ENCODE measurements around the gene PACS2. TPM values are rescaled to one million over a fixed set of nuclear protein-coding genes. Genes with fewer than 3 reads are reported as not detected.
A peak's percentile ranks its signal among the peaks of the same experiment; 100 is the strongest.

PACS2 gene
- total RNA-seq, 2 experiments from 2014 or later, result 27.8 to 40.2 TPM

DNA sequence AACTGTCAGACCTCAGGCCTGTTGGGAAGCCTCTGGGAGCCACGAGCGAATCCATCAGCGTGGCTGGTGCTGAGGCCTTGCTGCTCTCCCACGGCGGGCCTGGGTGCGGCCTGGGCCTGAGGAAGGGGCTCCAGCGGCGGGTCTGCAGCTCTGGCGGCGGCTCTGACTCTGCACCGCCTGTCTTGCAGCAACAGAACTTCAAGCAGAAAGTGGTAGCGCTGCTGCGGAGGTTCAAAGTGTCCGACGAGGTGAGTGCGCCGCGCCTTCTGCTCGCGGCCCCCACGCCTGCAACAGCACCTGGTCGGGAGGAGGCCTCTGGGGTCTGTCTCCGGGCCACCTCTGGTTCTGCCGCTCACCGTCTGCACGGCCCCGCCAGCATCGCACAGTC, 55.1 kb downstream of the PACS2 start:
- Mint-ChIP-seq H3K27ac (no peak overlapping the region), H3K4me3 (no peak overlapping the region), H3K27me3 (no peaks in the 10 kb centered on the region), H3K4me1 (peaks cover 9% of the 10 kb centered on the region), H3K36me3 (no peaks in the 10 kb centered on the region), H3K9me3 (ENCODE audit: low read depth) (no peaks in the 10 kb centered on the region)
- CTCF ChIA-PET, result interaction anchor here (0.7 to 7.2 kb wide), 9 partner anchors 15 to 187 kb away, joined by 3 to 111 read pairs (median 10); partner anchors contain the start of genes PACS2 and TEDC1
- DNase-seq, result no peak
- no peak for ATAC-seq

DNA sequence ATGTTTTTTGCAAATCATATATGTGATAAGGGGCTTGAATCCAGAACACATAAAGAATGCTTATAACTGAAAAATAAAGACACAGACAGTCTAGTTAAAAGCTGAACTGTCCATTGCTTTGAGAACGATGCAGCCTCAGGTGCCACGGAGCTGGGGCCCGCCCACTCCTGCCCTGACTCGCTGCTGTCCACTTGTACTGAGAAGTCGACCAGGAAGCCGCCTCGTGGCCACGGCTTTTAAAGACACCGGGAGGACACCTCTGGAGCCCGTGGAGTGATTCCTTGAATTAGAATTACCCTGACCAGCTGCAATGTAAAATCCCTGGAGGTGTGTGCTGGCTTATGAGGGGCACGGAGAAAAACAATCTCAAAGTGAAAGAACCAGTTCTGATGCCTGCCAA, 59.8 kb downstream of the PACS2 start:
- H3K27me3 Mint-ChIP-seq, result no peaks in the 10 kb centered on the region
- CTCF ChIA-PET, result interaction anchor here (1.6 to 7.2 kb wide), 5 partner anchors 21 to 153 kb away, joined by 4 to 111 read pairs (median 8); partner anchors contain the start of genes TEDC1 and TEX22
- H3K36me3 Mint-ChIP-seq, result no peaks in the 10 kb centered on the region
- peaks cover 20% of the 10 kb centered on the region for H3K4me1 Mint-ChIP-seq
- H3K4me3 Mint-ChIP-seq, result no peak overlapping the region
- no peak overlapping the region for H3K27ac Mint-ChIP-seq
- ATAC-seq (no peak), DNase-seq (no peak)
- no peaks in the 10 kb centered on the region for H3K9me3 Mint-ChIP-seq (ENCODE audit: low read depth)

DNA sequence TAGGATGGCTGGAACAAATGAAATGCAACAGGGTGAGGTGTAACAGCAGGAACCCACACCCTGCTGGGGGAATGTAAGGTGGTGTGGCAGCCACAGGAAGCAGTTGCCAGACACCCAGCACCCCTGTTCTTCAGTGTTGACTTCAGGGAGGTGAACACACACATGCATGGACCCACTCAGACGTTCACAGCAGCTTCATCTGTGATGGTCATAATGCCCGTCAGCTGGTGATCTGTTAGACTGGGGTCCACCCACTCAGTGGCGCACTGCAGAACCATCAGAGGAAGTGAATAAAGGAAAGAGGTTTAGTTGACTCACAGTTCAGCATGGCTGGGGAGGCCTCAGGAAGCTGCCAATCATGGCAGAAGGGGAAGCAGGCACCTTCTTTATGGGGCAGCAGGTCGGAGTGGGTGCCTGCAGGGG, 61.1 kb downstream of the PACS2 start:
- H3K4me3 Mint-ChIP-seq, result no peak overlapping the region
- CTCF ChIA-PET, result interaction anchor here (0.8 to 7.2 kb wide), 6 partner anchors 12 to 152 kb away, joined by 3 to 111 read pairs (median 4); partner anchors contain the start of genes TEDC1 and TEX22

DNA sequence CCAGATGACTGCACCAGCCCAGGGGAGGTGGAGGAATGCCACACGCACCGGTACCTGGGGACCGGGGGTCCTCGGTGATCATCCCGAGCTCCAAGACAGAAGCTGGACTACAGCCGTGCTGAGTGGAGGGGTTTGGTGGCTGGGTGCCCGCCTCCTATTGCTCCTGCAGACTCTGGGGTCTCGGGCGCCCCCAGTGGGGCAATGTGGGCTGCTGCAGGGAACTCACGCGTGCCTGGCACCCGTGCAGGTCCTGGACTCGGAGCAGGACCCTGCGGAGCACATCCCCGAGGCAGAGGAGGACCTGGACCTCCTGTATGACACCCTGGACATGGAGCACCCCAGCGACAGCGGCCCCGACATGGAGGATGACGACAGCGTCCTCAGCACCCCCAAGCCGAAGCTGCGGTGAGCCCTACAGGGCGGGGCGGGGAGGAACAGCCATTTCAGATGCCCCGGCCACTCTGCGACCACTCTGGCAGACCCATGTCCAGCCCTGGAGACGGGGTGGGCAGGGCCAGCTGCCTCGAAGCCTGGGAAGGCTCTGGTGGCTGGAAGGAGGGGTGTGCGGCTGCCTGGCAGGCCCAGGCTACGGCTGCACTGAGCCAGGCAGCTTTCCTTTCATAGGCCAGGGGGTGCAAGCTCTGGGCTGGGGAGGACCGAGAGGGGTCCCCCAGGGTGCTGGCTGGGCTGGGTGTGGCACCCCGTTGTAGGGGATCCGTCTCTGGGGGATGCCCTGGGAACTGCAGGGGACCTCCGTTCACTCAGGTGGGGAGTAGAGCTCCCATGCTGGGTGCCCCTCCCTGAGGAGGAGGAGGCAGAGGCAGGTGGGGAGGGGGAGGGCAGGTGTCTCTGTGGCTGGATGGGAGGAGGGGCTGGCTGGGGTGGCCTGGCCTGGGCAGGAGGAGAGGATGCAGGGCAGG, 62.2 kb downstream of the PACS2 start:
- no peaks in the 10 kb centered on the region for H3K27me3 Mint-ChIP-seq
- peaks cover 15% of the 10 kb centered on the region for H3K4me1 Mint-ChIP-seq
- no peaks in the 10 kb centered on the region for H3K9me3 Mint-ChIP-seq (ENCODE audit: low read depth)
- H3K27ac Mint-ChIP-seq, result no peak overlapping the region
- no peak overlapping the region for H3K4me3 Mint-ChIP-seq
- CTCF ChIA-PET, result interaction anchor here (1.2 to 7.2 kb wide), 4 partner anchors 21 to 151 kb away, joined by 4 to 111 read pairs (median 11); partner anchors contain the start of genes TEDC1 and TEX22
- ATAC-seq (no peak), DNase-seq (no peak)
- H3K36me3 Mint-ChIP-seq, result no peaks in the 10 kb centered on the region

More for the DNA sequence above, 61.1 kb downstream of the PACS2 start:
- ATAC-seq (peak; percentile 69), DNase-seq (peak; percentile 72)
- H3K27me3 Mint-ChIP-seq, result no peaks in the 10 kb centered on the region
- H3K9me3 Mint-ChIP-seq (ENCODE audit: low read depth), result no peaks in the 10 kb centered on the region
- peaks cover 19% of the 10 kb centered on the region for H3K4me1 Mint-ChIP-seq
- peak overlapping the region; percentile 76 for H3K27ac Mint-ChIP-seq
- H3K36me3 Mint-ChIP-seq, result no peaks in the 10 kb centered on the region

DNA sequence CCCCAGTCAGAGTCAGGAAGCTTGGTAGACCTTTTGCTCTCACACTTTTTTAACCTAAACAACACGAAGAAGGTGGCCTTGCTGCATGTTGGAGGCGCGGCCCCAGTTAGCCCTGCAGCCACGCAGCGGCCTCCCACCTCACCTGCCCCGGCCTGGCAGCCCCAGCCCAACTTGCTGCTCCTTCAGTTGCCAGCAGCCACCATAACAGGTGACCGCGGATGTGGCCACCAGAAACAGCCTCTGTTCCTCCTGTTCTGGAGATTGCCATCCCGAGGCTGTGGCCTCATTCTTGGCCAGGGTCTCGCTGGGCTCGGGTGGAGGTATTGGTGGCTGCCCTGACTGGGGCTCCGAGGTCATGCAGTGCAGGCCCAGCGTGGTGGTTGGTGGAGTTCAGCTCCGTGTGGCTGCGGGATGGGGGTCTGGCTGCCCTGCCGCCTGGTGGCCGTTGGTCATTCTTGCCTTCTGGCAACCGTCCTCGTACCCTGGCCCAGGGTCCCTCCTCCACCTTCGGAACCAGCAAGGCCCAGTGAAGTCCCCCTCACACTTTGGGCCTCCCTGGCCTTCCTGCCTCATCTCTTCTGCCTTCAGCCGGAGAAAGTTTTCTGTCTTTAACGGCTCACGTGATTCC, 63.1 kb downstream of the PACS2 start:
- DNase-seq, result no peak
- H3K27ac Mint-ChIP-seq, result no peak overlapping the region
- CTCF ChIA-PET, result interaction anchor here (1.3 kb wide), 1 partner anchor 151 kb away, joined by 4 read pairs; no protein-coding TSS in a partner anchor
- no peak for ATAC-seq
- H3K4me1 Mint-ChIP-seq, result peaks cover 15% of the 10 kb centered on the region
- H3K36me3 Mint-ChIP-seq, result no peaks in the 10 kb centered on the region
- no peaks in the 10 kb centered on the region for H3K27me3 Mint-ChIP-seq
- no peaks in the 10 kb centered on the region for H3K9me3 Mint-ChIP-seq (ENCODE audit: low read depth)
- no peak overlapping the region for H3K4me3 Mint-ChIP-seq

DNA sequence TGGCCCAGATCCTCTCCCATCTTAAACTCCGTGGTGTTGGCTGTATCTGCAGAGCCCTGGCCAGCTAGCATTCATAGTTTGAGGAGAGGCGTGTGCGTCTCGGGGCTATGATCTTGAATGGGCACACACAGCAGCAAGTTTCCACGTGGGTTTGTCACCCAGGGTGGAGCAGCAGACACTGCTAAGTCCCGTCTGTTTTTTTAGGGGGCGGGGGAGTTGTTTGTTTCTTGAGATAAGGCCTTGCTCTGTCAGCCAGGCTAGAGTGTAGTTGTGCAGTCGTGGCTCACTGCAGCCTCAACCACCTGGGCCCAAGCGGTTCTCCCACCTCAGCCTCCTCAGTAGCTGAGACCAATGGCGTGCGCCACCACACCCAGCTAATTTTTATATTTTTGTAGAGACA, 63.7 kb downstream of the PACS2 start:
- no peaks in the 10 kb centered on the region for H3K36me3 Mint-ChIP-seq
- DNase-seq, result no peak
- no peaks in the 10 kb centered on the region for H3K27me3 Mint-ChIP-seq
- no peak overlapping the region for H3K27ac Mint-ChIP-seq
- ATAC-seq, result no peak
- no peak overlapping the region for H3K4me3 Mint-ChIP-seq
- H3K9me3 Mint-ChIP-seq (ENCODE audit: low read depth), result no peaks in the 10 kb centered on the region
- CTCF ChIA-PET, result no interaction called here
- peaks cover 15% of the 10 kb centered on the region for H3K4me1 Mint-ChIP-seq

DNA sequence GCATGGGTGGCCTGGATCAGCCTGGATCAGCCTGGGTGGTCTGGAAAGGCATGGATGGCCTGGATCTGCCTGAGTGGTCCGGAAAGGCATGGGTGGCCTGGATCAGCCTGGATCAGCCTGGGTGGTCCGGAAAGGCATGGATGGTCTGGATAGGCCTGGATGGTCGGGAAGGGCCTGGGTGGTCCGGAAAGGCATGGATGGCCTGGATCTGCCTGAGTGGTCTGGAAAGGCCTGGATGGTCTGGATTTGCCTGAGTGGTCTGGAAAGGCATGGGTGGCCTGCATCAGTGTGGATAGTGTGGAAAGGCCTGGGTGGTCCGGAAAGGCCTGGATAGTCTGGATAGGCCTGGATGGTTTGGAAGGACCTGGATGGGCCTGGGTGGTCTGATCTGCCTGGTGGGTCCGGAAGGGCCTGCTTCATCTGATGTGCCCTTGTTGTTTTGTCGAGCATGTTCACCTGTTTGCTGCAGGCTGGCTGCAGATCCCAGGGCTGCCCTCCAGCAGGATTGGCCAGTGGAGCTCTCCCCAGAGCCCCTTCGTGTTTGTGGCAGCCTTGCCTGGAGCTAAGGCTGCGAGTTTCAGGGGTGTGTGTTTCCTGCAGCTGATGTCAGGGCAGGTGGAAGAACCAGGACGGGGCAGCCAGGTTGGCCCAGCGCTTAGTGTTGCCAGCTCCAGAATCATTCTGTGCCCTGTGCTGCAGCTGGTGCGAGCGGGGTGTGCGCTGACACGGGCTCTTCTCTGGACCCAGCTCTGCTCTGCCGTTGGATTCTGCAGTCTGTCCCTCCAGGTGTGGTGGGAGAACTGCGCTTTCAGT, 64.5 kb downstream of the PACS2 start:
- CTCF ChIA-PET, result no interaction called here
- ATAC-seq (no peak), DNase-seq (no peak)
- no peaks in the 10 kb centered on the region for H3K27me3 Mint-ChIP-seq
- H3K4me1 Mint-ChIP-seq, result peaks cover 15% of the 10 kb centered on the region
- no peak overlapping the region for H3K27ac Mint-ChIP-seq
- no peaks in the 10 kb centered on the region for H3K9me3 Mint-ChIP-seq (ENCODE audit: low read depth)
- no peaks in the 10 kb centered on the region for H3K36me3 Mint-ChIP-seq
- no peak overlapping the region for H3K4me3 Mint-ChIP-seq

DNA sequence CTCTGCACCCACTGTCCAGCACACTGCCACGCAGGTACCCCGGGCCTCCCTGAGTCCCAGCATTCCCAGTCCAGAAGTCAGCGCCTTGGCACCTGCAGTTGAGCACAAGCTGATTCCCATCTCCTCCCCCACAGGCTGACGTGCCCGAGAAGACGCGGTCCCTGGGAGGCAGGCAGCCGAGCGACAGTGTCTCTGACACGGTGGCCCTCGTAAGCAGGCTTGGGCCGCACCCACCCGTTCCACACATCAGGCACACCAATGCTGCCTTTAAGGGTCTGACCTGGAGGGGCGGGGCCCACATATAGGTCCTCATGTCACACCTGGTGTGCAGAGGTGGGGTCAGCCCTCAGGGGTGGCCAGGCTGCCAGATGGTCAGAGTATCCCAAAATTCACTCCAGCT, 65.4 kb downstream of the PACS2 start:
- peaks cover 11% of the 10 kb centered on the region for H3K4me1 Mint-ChIP-seq
- H3K27ac Mint-ChIP-seq, result no peak overlapping the region
- DNase-seq (no peak), ATAC-seq (no peak)
- no peaks in the 10 kb centered on the region for H3K27me3 Mint-ChIP-seq
- H3K4me3 Mint-ChIP-seq, result no peak overlapping the region
- CTCF ChIA-PET, result interaction anchor here (1.5 kb wide), 1 partner anchor 110 kb away, joined by 3 read pairs; no protein-coding TSS in a partner anchor
- no peaks in the 10 kb centered on the region for H3K36me3 Mint-ChIP-seq
- H3K9me3 Mint-ChIP-seq (ENCODE audit: low read depth), result no peaks in the 10 kb centered on the region

DNA sequence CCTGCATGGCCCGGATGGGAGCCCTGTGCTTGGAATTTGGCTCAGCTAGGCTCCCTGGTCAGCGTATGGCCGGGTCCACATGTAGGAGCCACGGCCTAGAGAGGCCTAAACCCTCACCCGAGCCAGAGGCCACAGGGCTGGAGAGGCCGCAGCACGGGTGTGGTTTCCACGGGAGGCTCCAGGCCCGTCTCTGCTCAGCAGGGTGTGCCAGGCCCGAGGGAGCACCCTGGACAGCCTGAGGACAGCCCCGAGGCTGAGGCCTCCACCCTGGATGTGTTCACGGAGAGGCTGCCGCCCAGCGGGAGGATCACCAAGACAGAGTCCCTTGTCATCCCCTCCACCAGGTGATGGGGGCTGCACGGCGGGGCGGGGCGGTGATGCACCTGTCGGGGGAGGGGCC, 66.2 kb downstream of the PACS2 start:
- ATAC-seq, result no peak
- DNase-seq, result no peak
- CTCF ChIA-PET, result interaction anchor here (1.5 kb wide), 1 partner anchor 109 kb away, joined by 3 read pairs; no protein-coding TSS in a partner anchor
- Mint-ChIP-seq H3K9me3 (ENCODE audit: low read depth) (no peaks in the 10 kb centered on the region), H3K4me1 (peaks cover 7% of the 10 kb centered on the region), H3K4me3 (no peak overlapping the region), H3K27me3 (no peaks in the 10 kb centered on the region), H3K36me3 (no peaks in the 10 kb centered on the region), H3K27ac (no peak overlapping the region)

DNA sequence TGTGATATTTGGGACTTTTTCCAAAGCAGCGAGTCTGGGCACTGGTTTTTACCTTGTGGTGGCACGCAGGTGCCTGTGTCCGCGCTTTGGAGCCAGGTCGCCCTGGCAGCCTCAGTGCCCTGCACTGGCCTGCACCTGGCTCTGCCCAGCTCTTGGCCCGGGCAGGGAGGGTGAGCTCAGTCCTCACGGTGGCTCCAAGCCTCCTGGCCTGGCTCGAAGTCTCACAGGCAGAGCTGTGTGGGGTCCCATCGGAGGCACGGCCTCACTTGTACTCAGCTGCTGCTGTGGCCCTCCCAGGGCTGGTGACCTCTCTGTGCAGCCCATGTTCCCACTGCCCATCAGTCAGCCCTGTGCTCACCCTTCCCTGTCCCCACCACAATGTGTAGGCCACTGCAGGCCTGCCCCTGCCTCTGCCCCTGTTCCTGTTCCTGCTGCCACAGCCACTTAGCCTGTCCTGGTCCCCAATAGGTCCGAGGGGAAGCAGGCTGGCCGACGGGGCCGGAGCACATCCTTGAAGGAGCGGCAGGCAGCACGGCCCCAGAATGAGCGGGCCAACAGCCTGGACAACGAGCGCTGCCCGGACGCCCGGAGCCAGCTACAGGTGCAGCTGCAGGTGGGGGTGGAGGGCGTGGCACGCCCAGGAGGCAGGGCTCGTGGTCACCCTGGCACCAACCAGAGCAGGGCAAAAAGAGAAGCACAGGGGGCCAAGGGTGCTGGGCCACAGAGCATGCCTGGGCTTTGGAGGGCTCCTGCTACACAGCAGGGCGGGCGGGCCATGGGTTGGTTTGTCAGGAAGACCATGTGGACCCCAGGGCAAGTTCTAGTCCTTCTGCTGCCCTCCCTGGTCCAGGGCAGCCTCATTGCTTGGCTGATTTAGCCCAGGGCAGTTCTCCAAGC, 67.1 kb downstream of the PACS2 start:
- Mint-ChIP-seq H3K27me3 (no peaks in the 10 kb centered on the region), H3K27ac (no peak overlapping the region), H3K9me3 (ENCODE audit: low read depth) (no peaks in the 10 kb centered on the region), H3K4me3 (no peak overlapping the region), H3K36me3 (no peaks in the 10 kb centered on the region), H3K4me1 (no peaks in the 10 kb centered on the region)
- ATAC-seq (no peak), DNase-seq (no peak)
- CTCF ChIA-PET, result interaction anchor here (1.1 to 1.5 kb wide), 2 partner anchors 11 to 108 kb away, joined by 3 read pairs; no protein-coding TSS in a partner anchor

DNA sequence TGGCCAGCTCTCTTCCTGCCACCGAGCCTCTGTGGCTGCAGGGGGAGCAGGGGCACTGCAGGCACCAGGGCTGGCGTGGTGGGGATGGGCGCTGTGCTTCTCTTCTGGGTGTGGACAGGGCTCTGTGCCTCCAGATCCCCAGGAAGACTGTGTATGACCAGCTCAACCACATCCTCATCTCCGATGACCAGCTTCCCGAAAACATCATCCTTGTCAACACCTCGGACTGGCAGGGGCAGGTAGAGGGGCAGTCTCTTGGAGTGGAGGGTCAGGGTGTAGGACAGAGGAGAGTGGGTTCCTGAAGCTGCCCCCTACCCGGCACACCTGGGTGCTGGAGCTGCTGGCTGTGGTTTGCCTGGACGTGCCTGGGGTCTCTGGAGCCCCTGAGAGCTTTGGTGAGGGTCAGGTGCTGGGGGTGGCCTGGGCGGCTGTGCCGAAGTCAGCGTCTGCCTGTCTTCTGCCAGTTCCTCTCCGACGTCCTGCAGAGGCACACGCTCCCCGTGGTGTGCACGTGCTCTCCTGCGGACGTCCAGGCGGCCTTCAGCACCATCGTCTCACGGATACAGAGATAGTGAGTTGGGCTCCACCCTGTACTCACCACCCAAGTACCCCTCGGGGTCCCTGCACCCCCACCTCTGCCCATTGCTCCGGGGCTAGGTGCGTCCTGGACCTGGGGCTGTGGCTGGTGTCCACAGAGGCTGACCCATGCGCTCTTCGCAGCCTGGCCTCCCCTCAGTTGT, 68.0 kb downstream of the PACS2 start:
- Mint-ChIP-seq H3K9me3 (ENCODE audit: low read depth) (no peaks in the 10 kb centered on the region), H3K27ac (no peak overlapping the region), H3K36me3 (no peaks in the 10 kb centered on the region), H3K4me3 (no peak overlapping the region), H3K4me1 (no peaks in the 10 kb centered on the region), H3K27me3 (no peaks in the 10 kb centered on the region)
- DNase-seq (no peak), ATAC-seq (no peak)
- CTCF ChIA-PET, result interaction anchor here (0.8 to 1.1 kb wide), 2 partner anchors 12 kb away, joined by 3 read pairs; no protein-coding TSS in a partner anchor

Data from activated CD8-positive, alpha-beta memory T cell treated with anti-CD3 and anti-CD28 coated beads, Interleukin-2, amount 10 ng/mL, durations not matched to agents 7 days and 5 days (primary cell).